ELF-1 (cell line): ENCODE results near the gene NLRP9.

Experiments
- DNase-seq: peaks from one replicate; pipeline ENCODE4 v3.0.0-alpha.2; 2016; ENCODE audit warnings: low read depth, low spot score

Gene NLRP9

GRCh38 chr19:55704494-55705245 is 33.5 kb downstream of the NLRP9 start:
- DNase-seq, result no peak

DNA sequence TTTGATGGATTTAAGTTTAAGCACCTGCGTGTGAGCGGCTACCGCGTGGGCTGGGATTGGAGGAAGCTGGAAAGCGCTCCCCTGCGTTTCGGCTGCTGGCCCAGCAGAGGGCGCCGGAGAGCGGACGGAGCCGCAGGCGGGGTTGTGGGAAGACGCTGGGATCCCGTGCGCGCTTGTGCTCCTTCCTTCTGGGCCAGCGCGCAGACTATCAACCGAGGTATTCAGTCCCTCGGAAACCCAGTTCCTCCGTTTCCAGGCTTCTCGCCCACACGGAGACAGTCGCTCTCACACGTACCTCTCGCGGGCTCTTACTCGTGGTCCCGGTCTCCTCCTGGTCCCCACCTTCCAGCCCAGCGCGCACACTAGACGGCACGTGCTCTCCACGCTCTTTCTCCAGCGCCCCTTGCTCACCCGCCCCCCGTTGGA is 34.4 kb downstream of the NLRP9 start:
- DNase-seq, result peak; percentile 87

DNA sequence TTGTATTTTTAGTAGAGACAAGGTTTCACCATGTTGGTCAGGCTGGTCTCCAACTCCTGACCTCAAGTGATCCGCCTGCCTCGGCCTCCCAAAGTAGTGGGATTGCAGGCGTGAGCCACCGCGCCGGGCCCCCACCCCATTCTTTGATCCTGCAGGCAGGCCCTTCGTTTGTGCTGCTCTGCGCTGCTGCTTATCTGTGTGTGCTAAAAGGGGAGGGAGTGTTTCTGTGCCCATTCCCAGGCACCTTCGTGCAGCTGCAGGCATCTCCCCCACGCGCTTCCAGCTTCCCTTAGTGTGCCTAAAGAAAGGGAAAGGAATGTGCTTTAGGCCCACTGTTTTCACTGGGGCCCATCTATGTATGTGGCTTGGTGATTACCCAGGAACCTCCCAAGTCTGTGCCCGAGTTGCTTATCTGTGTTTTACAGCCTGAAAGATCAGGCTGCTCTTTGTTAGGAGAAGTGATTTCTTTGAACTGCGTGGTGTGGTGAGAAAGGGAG is 36.0 kb downstream of the NLRP9 start:
- DNase-seq, result peak; percentile 70

DNA sequence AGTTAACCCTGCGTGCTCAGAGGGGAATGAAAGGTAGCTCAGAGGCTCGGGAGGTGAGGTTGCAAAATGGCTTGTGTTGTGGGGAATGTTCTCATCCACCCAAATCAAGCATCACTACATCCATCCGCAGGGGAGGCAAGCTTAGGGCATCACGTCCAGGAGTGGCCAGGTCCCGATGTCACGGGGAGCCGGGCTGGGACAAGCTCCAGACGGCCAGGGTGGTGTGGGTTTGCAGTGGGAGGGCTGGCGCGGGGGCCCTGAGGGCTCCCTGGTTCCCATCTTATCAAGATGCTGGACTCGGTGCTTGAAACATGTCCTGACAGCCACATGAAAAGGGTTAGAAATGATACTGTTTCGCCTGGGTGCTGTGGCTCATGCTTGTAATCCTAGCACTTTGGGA is 37.4 kb downstream of the NLRP9 start:
- no peak for DNase-seq

- DNase-seq, result no peak
These were observed 39.0 kb downstream of the NLRP9 start for GRCh38 chr19:55699221-55699620.

GRCh38 chr19:55698256-55698655 is 39.9 kb downstream of the NLRP9 start:
- DNase-seq, result no peak

GRCh38 chr19:55697698-55698097 is 40.5 kb downstream of the NLRP9 start:
- no peak for DNase-seq

- no peak for DNase-seq
These were observed 41.1 kb downstream of the NLRP9 start for GRCh38 chr19:55697069-55697440.

GRCh38 chr19:55696301-55697068 is 41.7 kb downstream of the NLRP9 start:
- no peak for DNase-seq

DNA sequence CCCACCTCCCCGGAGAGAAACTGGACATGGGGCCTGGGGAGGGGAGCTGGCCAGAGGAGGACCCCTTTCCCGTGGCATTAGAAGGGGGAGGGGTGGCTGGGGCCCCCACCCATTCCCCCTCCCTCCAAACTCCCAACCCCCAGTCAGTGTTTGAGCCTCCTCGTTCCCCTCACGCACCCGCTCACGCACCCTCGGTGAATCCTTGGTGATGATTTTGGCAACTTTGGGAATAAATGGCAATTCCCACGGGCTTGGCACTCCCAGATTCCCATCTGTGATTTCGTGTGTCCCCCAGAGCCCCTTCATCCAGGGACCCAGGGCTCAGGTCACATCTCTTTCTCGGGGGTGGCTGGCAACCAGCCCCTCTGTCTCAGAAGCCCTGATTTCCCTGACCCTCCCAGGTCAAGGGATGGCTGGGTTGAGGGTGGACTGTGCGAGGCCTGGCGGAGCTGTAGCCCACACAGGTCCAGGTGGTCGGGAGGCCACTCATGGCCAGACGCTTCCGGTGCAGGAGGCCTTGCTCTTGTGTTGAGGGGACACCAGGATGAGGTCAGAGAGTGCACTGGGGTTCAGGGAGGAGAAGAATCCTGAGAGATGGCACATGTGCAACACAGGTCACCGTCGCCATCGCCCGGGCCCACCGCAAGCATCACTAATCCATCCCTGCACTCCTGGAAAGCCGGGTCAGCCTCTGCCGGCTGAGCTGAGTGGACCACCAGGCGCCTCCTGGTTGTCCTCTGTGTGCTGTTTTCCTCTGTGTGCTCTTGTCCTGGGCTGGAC is 42.5 kb downstream of the NLRP9 start:
- no peak for DNase-seq

- DNase-seq, result no peak
These were observed 43.3 kb downstream of the NLRP9 start for GRCh38 chr19:55694656-55695491.

- no peak for DNase-seq
These were observed 44.0 kb downstream of the NLRP9 start for GRCh38 chr19:55694241-55694655.

GRCh38 chr19:55693336-55693974 is 44.7 kb downstream of the NLRP9 start:
- no peak for DNase-seq

DNA sequence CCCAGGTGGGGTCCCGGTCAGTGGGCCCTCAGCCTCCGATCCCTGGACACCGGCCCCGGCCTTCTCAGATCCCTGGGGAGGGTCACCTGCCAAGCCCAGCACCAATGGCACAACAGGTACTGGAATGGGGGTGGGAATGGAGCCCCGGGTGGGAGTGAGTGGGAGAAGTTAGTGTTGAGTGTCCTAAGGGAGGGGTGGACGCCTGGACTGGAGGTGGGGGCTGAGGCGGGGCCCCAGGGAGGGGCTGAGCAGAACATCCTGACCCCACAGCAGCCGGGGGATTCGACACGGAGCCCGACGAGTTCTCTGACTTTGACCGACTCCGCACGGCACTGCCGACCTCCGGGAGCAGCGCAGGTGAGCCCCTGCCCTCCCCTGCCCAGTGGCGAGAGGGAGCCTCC is 45.5 kb downstream of the NLRP9 start:
- DNase-seq, result no peak

GRCh38 chr19:55691561-55692481 is 46.4 kb downstream of the NLRP9 start:
- DNase-seq, result no peak

- DNase-seq, result no peak
These were observed 47.2 kb downstream of the NLRP9 start for GRCh38 chr19:55690769-55691545.

DNA sequence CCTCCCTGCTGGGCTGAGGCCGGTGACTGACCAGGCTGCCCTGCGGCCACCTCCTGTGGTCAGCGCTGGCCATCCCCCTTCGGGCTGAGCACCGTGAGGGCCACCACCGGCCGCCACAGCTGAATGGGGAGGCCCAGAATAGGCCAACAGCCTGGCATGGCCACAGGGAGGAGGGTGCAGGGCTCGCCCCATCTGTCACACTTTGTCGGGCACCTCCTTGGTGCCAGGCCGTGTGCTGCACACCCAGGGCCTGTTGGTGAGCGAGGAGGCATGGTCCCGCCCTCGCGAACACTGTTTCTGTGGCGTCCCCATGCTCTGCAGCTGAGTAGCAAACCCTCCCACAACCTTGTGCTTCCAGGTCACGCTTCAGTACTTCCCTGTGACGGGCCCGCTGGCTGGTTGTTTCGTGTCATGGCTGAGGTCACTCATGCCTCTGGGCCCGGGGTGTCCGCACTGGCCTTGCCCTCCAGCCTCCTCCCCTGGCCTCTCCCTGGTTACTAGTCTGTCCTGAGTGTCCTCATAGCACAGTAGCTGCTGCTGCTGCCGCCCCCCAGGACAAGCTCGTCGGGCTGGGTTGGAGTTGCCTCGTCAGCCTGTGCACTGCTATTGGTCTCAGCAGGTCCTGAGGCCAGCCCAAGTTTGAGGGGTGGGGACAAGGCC is 48.0 kb downstream of the NLRP9 start:
- no peak for DNase-seq

GRCh38 chr19:55689411-55690108 is 48.6 kb downstream of the NLRP9 start:
- no peak for DNase-seq
